NCI-H2227 (cell line): ENCODE results near the gene FBXW9.
"Not testable (repeated sequence)": the region's sequence is repeated elsewhere in the genome, so short reads cannot be mapped to it uniquely, and the experiment has no call there.

ENCODE experiments used
- DNase-seq: peaks from one replicate; lab custom pipeline; 2025; ENCODE audit not compliant: unreplicated experiment; lab: John Stamatoyannopoulos, UW

FBXW9 gene

GRCh38 chr19:12656899-12657571 is 39.4 kb downstream of the FBXW9 start:
- no peak for DNase-seq

DNA sequence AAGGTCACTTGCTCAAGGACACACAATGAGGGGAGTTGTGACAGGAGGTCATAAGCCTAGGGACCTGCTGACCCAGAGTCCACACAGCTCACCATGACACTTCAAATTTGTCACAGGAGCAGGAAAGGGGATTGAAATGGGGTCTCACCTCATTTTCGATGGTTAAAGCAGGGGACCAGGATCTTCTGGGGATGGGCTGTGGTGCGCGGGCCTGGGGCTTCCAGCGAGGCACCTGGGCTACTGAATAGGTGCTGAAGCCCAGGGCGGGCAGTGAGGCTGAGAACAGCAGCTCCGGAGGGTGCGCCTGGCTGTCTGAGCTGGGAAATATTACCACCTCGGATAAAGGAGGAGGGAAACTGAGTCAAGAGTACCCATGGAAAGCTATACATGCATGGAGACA is 40.9 kb downstream of the FBXW9 start:
- no peak for DNase-seq

DNA sequence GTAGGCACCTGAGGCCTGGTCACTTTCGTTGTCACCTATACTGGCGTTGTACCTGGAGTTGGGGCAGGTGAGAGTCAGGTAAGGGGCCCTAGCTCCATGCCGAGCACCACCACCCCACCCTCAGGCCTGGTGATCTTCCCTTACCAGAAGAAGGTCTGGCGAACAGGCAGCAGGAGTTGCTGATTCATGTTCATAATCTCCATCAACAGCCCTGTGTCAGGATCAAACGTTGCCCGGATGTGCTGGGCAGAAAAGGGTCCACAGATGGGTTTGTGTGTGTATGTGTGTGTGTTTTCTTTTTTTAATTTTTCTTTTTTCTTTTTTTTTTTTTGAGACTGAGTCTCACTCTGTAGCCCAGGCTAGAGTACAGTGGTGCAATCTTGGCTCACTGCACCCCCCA is 44.2 kb downstream of the FBXW9 start:
- DNase-seq: no peak

DNA sequence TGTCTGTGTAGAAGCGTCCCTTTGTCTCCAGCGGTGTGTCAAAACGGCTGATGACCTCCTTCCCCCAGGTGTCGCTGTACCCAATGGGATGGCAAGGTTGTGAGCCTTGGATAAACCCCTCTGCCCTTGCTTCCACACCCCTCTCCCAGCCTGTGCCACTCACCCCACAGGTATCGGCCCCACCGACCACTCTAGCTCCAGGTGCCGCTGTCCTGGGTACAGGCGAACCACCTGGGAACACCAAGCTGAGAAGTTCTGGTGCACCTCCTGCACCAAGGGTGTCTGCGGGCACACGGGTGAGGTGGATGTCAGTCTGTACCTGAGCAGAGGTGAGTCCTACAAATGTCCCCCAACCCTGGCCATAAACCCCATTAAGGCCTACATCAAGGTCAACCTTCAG is 46.5 kb downstream of the FBXW9 start:
- DNase-seq: no peak

DNA sequence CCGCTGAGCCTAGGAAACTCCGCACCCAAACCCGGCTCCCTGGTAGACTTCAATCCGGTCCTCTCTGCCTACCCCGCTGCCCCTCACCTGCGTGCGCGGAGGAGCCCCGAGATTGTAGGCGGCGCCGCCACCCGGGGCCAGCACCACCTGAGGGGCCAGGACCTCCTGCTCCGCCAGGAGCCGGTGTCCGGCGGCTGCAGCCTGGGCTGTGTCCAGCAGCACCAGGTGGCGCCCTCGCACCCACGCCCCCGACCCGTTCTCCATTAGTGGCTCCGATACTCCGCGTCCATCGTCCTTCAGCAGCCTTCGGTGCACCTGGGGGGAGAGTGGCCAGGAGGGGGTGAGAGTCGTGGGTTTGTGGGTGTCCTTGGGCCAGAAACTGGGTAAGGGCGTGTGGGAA is 48.3 kb downstream of the FBXW9 start:
- no peak for DNase-seq

DNA sequence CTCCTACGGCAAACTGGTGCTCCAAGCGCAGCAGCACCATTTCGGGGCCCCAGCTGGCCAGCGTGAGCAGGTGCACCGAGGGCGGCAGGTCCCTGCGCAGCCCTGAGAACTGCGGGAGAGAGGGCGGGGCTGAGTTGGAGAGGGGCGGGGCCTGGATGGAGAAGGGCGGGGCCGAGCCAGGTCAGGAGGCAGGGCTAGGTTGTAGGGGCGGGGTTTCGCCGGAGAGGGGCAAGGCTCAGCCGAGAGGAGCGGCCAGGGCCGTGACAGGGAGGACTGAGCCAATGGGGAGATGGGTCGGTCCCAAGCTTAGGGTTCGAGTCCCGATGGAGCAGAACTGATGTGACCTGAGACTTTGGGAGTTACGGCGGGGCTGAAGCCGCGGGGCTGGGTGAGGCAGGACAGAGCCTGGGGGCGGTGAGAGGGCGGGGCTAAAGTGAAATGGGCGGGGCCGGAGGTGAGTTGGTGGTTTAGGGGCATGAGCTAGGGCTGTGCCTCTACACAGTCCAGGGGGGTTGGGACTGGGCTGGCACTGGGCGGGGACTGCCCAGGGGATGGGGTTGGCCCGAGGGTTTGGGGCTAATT is 48.9 kb downstream of the FBXW9 start:
- no peak for DNase-seq

DNA sequence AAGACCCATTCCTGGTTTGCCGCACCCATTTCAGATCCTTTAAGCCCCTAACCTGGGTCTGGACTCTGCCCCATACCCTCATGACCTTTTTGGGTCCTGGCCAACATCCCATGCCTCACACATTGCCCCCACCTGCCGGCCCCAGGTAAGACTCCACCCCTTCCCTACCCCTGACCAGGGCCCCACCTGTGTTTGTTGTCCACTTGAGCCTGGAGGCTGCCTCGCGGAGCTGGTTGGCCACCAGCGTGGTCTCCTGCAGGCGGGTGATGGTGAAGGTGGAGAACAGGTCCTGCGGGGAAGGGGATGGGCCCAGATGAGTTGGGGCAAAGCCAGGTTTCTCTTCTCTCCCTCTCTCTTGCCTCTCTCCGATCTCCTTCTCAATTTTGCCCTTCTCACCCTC is 49.4 kb downstream of the FBXW9 start:
- DNase-seq: no peak

- DNase-seq: no peak
Measured at GRCh38 chr19:12646551-12646950, 49.9 kb downstream of the FBXW9 start.

DNA sequence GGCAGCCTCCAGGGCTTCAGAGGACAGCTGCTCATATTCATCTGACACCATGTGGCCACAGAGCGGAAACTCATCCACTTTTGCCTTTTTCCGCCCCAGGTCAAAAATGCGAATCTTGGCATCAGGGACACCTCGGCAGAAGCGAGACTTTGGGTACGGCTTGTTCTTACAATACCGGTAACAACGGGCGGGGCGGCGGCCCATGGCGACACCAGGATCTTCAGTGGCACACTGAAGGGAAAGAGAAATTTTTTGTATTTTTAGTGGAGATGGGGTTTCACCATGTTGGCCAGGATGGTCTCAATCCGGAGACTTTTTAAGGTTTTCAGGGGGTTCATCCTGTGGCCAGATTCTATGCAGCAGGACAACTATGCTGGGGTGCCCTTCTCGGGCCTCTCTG is 52.7 kb downstream of the FBXW9 start:
- DNase-seq: not testable (repeated sequence)

- no peak for DNase-seq
Measured at GRCh38 chr19:12642506-12642905, 53.9 kb downstream of the FBXW9 start.

- DNase-seq: no peak
Measured at GRCh38 chr19:12641456-12641855, 55.0 kb downstream of the FBXW9 start.

DNA sequence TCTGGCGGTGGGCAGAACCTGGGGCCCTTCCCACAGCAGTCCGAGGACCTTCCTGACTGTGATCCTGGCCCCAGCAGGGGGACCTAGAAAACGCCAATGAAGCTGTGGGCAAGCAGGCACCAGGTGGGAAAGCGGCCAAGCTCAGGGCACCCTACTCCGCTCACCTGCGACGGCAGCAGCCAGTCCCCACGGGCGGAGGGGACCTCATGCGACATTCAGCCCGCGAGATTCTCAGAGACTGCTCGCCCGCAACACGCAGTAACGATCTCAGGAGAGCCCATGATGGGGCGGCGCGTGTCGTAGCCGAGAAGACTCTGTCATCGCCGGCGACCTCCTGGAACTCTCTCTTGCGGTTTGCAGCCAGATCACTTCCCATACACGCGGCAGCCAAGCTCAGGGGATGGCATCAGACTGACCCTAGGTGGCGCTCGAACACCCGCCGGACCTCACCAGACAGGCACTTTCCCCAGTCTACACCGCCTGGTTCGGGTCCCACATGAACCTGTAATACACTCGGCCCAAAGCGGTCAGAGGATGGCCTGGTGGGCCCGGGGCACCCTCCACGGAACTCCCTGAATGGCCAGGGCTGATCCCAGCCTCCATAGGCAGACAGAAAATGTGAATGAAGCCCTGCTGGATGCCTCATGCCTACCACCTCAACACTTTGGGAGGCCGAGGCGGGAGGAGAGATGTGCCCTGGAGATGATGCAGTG is 56.4 kb downstream of the FBXW9 start:
- peak; percentile 57 for DNase-seq
